OCI-LY3 (cell line): Measurements from ENCODE around the gene NUDT9.

Experiments
- EZH2phosphoT487 ChIP-seq: fragments of 200-600 bp; shearing (Covaris generic); IDR thresholded peaks from 2 replicates; pipeline ENCODE4 v1.6.1; 2018; ENCODE audit warnings: antibody characterized with exemption, mixed run types, low read depth
- TF ChIP-seq, protein P1 (sequence below): fragments of 200-600, 300-600 bp; sonication (generic); IDR thresholded peaks from 2 replicates; pipeline ENCODE4 v1.5.1; 2014; ENCODE audit warnings: antibody characterized with exemption, low read length, low read depth

GRCh38 chr4:87377816-87378215 is 44.6 kb upstream of the NUDT9 start:
- TF ChIP-seq, protein P1, sequence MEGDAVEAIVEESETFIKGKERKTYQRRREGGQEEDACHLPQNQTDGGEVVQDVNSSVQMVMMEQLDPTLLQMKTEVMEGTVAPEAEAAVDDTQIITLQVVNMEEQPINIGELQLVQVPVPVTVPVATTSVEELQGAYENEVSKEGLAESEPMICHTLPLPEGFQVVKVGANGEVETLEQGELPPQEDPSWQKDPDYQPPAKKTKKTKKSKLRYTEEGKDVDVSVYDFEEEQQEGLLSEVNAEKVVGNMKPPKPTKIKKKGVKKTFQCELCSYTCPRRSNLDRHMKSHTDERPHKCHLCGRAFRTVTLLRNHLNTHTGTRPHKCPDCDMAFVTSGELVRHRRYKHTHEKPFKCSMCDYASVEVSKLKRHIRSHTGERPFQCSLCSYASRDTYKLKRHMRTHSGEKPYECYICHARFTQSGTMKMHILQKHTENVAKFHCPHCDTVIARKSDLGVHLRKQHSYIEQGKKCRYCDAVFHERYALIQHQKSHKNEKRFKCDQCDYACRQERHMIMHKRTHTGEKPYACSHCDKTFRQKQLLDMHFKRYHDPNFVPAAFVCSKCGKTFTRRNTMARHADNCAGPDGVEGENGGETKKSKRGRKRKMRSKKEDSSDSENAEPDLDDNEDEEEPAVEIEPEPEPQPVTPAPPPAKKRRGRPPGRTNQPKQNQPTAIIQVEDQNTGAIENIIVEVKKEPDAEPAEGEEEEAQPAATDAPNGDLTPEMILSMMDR = no peak
- TF ChIP-seq EZH2phosphoT487 = no peak
